ENCODE results near the gene FRK.
A peak's percentile ranks its signal among the peaks of the same experiment; 100 is the strongest.
"Not testable (repeated sequence)": the region's sequence is repeated elsewhere in the genome, so short reads cannot be mapped to it uniquely, and the experiment has no call there.

FRK gene

GRCh38 chr6:116060572-116061283 lies at the start of gene FRK:
TSS of gene FRK (minus strand) at chr6:116060891. CDS start at chr6:116060311, 580 bp downstream.
- DNase-seq, result peak; percentile 1

- DNase-seq, result no peak
Measured at GRCh38 chr6:116108836-116109235, 48.1 kb upstream of the FRK start.

GRCh38 chr6:116106146-116106545 lies 45.5 kb upstream of the FRK start:
- no peak for DNase-seq

- no peak for DNase-seq
Measured at GRCh38 chr6:116105247-116105646, 44.6 kb upstream of the FRK start.

- DNase-seq, result no peak
Measured at GRCh38 chr6:116104636-116105035, 43.9 kb upstream of the FRK start.

GRCh38 chr6:116102873-116103272 lies 42.2 kb upstream of the FRK start:
- no peak for DNase-seq

- DNase-seq, result no peak
Measured at GRCh38 chr6:116101790-116102189, 41.1 kb upstream of the FRK start.

GRCh38 chr6:116101302-116101718 lies 40.6 kb upstream of the FRK start:
- no peak for DNase-seq

- DNase-seq, result peak; percentile 53
Measured at GRCh38 chr6:116100419-116101301, 40.0 kb upstream of the FRK start, which contains the start of gene NT5DC1. TSS of gene NT5DC1 (plus strand) at chr6:116100853. CDS start at chr6:116100931, 78 bp downstream.

GRCh38 chr6:116099036-116099435 lies 38.3 kb upstream of the FRK start:
- no peak for DNase-seq

- no peak for DNase-seq
Measured at GRCh38 chr6:116096979-116097816, 36.5 kb upstream of the FRK start.

GRCh38 chr6:116096048-116096759 lies 35.5 kb upstream of the FRK start:
- not testable (repeated sequence) for DNase-seq

GRCh38 chr6:116094041-116094440 lies 33.4 kb upstream of the FRK start:
- DNase-seq, result no peak

GRCh38 chr6:116090251-116090650 lies 29.6 kb upstream of the FRK start:
- DNase-seq, result no peak

GRCh38 chr6:116088946-116089345 lies 28.3 kb upstream of the FRK start:
- DNase-seq, result no peak

GRCh38 chr6:116087437-116088027 lies 26.8 kb upstream of the FRK start:
- DNase-seq, result no peak

- no peak for DNase-seq
Measured at GRCh38 chr6:116084284-116084683, 23.6 kb upstream of the FRK start.

GRCh38 chr6:116083052-116083451 lies 22.4 kb upstream of the FRK start:
- no peak for DNase-seq

GRCh38 chr6:116078945-116079344 lies 18.3 kb upstream of the FRK start:
- no peak for DNase-seq

GRCh38 chr6:116078522-116078921 lies 17.8 kb upstream of the FRK start:
- DNase-seq, result no peak

GRCh38 chr6:116074732-116075390 lies 14.2 kb upstream of the FRK start:
- DNase-seq, result no peak
